GM18502 (cell line): ENCODE data around the gene CCR8.
A peak's percentile ranks its signal among the peaks of the same experiment; 100 is the strongest.
"Not testable (repeated sequence)": the region's sequence is repeated elsewhere in the genome, so short reads cannot be mapped to it uniquely, and the experiment has no call there.

Experiments used
- ATAC-seq: cut with Tn5 transposase; IDR thresholded peaks from one replicate; pipeline ENCODE4 v1.9.1; 2021; ENCODE audit warnings: mild to moderate bottlenecking; ENCODE audit not compliant: unreplicated experiment, poor library complexity

Gene CCR8

DNA sequence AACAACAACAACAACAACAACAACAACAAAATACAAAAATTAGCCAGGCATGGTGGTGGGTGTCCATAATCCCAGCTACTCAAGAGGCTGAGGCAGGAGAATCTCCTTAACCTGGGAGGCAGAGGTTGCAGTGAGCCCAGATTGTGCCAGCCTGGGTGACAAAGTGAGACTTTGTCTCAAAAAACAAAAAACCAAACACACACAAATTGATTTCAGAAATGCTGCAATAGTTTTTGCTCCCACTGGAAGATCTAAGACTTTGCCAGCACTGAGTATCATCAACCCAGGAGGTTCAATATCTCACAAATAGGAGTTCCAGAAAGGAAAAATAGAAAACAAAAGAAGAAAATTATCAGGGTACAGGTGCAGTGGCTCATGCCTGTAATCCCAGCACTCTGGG is 16.2 kb upstream of the CCR8 start:
- no peak for ATAC-seq

DNA sequence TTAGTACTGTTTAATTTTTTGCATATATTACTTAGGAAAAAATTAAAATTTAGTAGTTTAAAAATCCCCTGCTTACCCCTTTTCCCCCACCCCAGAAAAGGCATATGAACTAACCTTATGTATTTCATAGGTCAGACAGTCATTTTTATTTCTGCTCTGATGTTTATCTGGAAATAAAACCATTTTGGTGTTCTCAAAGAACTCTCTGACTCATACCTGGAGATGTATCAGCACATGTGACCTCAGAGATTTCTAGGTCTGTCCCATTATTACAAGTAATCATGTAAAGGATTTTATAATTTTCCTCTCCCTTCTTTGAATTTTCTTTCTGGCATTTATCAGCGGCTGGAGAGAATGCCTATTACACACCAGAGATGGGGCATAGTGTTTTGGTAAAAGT is 14.1 kb upstream of the CCR8 start:
- ATAC-seq: no peak

DNA sequence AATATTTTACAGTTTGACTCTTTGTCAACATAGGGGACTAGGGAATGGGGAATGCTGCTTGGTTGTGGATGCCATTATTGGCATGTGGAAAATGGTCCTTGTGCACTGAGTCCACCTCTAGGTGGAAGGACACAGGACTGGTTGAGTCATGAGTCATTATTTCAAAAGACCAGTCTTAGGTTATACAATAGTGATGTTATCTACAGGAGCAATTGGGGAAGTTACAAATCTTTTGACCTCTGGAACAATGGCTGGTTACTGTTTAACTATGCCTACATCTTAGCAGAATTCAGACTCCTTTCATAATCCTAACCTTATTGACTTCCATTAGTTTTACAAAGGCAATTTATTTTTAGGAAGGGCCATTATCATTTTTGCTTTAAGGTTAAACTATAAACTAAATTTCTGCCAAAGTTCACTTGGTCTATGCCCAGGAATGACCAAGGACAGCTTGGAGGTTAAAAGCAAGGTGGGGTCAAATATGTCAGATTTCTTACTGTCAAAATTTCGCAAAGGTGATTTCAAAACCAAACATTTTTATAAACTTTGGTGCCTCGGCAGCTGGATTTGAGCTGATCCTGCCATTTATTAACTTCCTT is 11.8 kb upstream of the CCR8 start:
- no peak for ATAC-seq

DNA sequence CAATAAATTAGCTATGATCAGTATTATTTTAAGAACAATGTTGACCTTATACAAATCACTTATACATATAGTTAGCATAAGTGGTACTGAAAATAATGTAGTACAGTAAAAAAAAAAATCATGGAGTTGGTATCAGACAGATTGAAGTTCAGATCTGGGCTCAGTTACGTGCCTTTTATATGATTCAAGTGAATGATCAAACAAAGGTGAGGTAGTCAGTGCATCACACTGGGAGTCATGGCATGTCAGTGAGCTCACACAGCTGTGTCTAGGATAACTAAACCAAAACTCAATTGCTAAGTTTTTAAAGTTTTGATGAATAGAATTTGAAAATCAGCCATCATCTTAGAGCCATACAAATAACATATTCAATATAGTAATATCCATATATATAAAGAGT is 11.2 kb upstream of the CCR8 start:
- ATAC-seq: no peak

DNA sequence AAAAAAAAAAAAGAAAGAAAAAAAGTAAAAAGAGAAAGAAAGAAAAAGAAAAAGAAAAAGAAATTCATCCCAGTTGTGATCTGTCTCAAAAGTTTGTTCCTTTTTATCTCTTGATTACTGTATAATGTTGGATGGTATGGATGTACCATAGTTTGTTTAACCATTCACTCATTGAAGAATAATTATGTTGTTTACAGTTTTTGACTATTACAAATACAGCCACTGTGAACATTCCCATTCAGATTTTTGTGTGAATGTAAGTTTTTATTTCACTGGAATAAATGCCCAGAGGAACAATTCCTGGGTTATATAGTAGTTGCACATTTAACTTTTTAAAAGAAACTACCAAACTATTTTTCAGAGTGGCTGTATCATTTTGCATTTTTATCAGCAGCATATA is 10.3 kb upstream of the CCR8 start:
- ATAC-seq: no peak

DNA sequence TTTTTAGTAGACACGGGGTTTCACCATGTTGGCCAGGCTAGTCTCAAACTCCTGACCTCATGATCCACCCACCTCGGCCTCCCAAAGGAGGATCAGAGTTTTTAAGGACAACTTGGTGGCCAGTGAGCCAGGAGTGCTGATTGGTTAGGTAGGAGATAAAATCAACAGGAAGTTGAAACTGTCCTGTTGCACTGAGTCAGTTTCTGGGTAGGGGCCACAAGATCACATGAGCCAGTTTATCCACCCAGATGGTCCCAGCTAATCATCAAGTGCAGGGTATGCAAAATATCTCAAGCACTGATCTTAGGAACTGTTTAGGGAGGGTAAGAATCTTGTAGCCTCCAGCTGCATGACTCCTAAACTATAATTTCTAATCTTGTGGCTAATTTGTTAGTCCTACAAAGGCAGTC is 7.9 kb upstream of the CCR8 start:
- not testable (repeated sequence) for ATAC-seq

DNA sequence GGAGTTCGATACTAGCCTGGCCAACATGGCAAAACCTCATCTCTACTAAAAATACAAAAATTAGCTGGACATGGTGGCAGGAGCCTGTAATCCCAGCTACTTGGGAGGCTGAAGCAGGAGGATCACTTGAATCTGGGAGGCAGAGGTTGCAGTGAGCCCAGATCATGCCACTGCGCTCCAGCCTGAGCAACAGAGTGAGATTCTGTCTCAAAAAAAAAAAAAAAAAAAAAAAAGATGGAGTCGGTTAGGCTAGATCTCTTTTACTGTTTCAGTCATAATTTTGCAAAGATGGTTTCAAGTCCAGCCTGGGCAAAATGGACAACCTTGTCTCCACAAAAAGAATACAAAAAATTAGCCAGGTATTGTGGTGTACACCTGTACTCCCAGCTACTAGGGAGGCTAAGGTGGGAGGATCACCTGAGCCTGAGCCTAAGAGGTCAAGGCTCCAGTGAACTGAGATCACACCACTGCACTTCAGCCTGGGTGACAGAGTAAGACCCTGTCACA is 7.2 kb upstream of the CCR8 start:
- not testable (repeated sequence) for ATAC-seq

DNA sequence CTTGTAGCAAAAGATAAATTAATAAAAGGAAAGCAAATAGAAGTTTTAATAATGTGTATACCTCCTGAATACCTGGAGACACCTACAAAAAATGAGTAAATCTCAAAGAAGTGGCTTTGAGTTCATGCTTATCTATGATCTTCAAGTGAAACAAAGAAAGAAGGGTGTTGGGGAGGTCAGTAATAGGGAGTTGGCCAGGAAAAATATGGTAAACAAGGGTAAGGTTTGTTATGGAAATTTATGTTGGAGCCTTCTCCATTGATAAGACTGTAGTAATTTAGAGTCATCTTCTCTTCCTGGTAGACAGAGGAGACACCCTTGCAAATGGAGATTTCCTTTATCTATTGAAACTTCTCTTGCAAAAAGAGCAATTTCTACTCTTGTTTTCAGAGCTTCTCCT is 6.6 kb upstream of the CCR8 start:
- no peak for ATAC-seq

DNA sequence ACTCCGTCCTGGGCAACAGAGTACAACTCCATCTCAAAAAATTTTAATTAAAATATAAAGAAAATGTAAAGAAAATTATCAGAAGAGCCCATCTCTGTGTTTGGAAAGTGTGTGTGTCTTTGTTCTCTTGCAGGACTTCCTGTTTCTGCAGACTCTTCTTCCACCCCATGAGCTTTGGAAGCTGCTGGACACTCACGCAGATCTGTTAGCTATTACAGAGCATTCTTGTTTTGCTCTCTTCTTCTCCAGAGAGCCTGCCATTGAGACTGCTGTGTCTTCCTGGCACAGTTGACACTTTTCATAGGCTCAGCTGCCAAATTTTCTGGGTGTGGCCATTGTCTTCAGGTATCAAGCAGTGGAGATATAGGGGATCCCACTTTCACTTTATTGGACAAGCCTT is 6.0 kb upstream of the CCR8 start:
- no peak for ATAC-seq

DNA sequence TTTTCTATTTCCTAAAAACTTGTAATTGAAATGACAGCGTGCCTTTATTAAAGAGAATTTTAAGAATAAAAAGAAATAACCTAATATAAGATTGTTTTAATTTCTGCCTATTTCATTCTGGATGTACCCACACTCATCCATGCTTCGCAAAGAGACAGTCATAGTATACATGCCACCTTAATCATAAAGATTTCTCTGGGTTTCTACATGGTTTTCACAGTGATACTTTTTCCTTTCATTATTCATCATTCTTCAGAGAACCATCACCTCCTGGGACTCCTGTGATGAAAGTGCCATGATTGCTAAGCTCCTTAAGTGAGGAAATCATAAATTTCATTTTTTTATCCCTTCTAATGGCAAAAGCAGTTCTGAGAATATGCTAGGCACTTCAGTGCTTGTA is 4.3 kb upstream of the CCR8 start:
- no peak for ATAC-seq

DNA sequence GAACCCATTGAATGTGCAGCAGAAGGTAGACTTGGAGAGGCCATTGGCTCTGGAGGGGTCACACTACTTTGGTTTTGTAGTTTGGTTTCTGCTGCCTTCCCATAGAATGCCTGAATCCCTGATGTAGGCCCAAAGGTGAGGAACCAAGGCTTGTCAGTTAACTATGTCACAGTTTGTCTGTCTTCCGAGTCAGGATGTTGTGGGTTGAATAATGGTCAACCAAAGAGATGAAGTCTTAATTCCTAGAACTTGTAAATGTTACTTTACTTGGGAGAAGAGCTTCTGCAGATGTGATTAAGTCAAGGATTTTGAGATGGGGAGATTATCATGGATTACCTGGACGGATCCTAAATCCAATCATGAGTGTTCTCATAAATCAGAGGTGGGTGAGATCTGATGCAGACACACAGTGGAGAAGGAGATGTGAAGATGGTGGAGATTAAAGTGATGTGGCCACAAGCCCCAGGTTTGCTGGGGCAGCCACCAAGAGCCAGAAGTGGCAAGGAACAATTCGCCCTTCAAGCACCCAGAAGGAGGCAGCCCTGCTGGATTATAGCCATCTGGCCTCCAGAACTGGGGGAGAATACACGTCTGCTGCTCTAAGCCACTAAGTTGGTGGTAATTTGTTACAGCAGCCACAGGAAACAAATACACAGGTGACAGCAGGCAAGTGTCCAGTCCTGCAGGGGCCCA is 2.3 kb upstream of the CCR8 start:
- peak; percentile 13 for ATAC-seq

DNA sequence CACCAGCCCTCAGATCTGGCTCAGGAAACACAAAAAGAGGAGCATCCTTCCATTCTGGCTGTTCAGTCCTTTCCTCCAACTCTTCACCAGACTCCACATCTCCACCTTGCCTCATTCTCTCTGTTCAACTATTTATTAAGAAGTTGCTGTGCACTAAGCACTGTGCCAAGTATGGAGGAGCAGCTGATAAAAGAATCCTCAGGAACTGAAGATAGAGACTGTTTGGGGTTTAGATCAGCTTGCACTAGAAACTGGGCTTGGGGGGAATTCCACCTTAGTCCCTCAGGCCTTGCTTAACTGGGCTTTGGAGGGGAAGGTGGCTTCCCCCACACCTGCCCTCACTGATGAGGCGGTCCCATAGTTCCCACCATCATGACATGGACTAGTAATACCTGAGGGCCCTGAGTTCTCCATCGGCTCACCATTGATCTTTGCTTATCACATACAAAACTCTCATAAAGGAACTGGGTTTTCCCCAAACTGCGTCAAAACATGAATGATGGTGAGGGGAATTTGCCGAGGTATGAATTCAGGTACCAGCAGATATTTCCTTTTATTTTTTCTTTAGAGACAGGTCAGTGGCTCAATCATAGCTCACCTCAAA is 1.7 kb upstream of the CCR8 start:
- peak; percentile 73 for ATAC-seq

DNA sequence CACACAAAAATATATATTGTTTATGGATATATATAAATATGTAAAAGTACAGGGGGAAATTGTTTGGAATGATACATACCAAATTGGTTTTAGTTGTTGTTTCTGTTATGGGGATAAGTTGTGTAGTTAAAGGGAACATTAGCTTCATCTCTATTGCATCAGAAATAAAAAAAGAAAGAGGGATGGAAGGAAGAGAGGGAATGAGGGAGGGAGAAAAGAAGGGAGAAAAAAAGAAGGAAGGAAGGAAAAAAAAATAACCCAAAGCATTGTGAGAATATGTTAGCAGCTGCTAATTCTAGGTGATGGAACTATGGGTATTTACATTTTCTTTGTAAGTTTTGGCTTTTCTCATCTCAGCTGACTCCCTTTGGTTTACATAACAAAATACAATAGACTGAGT is 1.3 kb downstream of the CCR8 start:
- ATAC-seq: no peak

DNA sequence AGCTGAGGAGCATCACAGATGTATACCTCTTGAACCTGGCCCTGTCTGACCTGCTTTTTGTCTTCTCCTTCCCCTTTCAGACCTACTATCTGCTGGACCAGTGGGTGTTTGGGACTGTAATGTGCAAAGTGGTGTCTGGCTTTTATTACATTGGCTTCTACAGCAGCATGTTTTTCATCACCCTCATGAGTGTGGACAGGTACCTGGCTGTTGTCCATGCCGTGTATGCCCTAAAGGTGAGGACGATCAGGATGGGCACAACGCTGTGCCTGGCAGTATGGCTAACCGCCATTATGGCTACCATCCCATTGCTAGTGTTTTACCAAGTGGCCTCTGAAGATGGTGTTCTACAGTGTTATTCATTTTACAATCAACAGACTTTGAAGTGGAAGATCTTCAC is 3.0 kb downstream of the CCR8 start:
- ATAC-seq: no peak

DNA sequence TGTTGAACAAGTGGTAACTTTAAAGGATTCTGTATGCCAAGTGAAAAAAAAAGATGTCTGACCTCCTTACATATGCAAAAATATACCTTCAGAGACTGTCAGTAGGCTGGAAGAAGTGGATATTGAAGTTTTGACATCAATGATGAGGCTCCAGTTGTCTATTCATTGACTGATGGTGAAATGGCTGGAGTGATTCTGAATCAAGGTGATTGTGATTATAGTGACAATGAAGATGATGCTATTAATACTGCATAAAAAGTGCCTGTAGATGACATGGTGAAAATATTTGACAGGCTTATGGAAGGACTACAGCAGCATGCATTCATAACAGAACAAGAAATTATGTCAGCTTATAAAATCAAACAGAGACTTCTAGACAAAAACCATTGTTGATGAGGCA is 4.1 kb downstream of the CCR8 start:
- no peak for ATAC-seq

DNA sequence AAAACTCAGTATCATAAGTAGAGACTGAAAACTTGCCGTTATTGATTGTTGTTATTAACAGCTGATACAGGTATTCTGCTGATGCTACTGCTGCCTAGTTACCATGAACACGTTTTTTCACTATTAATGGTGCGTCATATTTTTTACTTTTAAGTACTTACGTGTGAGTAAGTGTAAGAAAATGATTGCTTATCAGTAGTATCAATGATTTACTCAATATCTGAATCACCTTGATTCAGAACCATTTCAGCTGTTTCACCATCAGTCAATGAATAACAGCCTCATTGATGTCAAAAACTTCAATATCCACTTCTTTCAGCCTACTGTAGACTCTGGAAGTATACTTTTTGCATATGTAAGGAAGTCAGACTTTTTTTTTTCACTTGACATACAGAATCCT is 4.7 kb downstream of the CCR8 start:
- ATAC-seq: no peak

DNA sequence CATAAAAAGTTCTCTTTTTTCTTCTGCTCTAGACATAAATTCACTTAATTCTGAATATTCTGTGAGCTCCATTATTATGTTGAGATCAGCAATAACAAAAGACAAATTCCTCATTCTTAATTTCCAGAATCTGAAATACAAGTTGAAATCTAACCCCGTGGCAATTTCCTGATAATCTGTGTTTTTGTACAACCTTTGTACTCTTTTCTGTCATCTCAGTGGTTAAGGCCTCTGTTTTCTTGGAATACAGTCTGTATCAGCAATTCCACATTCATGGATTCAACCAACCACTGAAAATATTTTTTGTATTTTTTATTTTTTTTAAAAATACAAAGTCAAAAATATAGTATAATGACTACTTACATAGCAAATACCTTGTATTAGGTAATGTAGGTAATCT is 8.7 kb downstream of the CCR8 start:
- ATAC-seq: no peak

DNA sequence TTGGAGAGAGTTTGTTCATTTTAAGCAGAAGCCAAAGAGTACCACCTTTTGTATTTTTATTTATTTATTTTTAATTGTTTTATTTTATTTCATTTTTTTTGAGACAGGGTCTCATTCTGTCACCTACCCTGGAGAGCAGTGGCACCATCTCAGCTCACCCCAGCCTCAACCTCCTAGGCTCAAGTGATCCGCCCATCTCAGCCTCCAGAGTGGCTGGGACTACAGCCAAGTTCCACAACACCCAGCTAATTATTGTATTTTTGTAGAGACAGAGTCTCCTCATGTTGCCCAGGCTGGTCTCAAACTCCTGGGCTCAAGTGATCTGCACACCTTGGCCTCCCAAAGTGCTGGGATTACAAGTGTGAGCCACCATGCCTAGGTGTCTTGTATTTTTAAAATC is 9.6 kb downstream of the CCR8 start:
- no peak for ATAC-seq

DNA sequence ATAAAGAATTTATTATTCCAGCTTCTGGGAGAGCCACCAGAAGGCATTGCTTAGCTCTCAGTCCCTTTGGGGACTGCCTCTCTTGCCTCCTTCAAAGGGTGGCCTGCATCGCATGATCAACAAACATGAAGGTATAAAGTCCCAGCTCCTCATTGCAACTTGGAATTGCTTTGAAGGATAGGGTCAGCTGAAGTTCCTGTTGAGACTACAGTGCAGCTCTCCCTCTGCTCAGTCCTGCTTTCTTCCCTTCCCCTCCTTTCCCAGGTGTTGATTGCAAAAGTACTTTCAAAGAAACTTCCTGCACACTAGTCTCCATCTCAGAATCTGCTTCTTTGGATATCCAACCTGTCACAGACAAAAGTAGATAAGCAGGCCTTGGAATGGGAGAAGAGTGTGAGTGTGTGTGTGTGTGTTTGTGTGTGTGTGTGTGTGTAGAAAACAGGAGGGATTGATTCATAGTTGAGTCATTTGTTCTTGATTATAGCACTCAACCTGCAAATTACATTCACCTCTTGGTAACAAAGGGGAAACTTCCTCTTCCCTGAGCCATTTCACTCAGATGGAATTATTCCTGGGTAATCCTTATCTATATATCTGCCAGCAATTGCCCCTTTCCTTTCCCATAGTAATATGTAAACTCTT is 13.7 kb downstream of the CCR8 start:
- ATAC-seq: no peak

DNA sequence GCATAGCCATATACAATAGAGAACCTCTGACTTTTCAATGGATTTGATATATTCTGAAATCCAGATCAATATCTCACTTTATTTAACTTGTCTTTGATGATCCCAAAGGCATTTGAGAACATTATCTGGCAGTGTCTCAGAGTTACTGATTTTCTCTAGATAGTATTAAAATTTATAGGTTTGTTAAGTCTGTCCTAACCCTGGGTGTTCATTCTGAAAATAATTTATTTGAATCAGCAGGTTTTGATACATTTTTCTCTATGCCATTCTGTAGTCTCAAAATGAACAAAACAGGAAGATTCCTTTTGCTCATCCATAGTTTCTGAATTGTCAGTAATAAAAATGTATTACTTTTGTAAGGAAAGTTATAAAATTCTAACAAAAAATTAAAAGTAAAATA is 14.3 kb downstream of the CCR8 start:
- ATAC-seq: no peak

DNA sequence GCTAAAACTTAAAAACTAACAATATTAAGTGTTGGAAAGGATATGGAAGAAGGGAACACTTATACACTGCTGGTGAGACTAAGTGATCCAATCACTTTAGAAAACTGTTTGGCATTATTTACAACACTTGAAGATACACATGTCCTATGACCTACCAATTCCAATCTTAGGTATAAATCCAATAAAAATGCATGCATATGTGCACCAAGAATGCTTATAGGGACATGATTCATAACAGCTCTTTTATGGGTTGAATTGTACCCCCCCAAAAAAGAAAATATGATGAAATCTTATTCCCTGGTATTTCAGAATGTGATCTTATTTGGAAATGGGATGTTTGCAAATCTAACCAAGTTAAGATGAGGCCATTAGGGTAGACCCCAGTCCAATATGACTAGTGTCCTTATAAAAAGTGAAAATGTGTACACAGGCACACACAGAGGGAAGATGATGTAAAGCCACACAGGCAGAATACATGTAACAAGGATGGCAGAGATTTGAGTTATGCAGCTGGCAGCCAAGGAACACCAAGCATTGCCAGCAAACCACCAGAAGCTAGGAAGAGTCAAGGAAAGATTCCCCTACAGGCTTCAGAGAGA is 15.3 kb downstream of the CCR8 start:
- no peak for ATAC-seq
